GM12891 (cell line): ENCODE measurements around the gene IL11RA.

Experiments
- PAX5 ChIP-seq: IDR thresholded peaks from 2 replicates; pipeline ENCODE4 v1.6.1; 2011; ENCODE audit warnings: low read length, moderate library complexity, mild to moderate bottlenecking; ENCODE audit not compliant: insufficient read depth, severe bottlenecking
- POLR2AphosphoS5 ChIP-seq: IDR thresholded peaks from 2 replicates; pipeline ENCODE4 v1.6.1; 2011; ENCODE audit warnings: low read depth, low read length, control low read depth

- no peak for TF ChIP-seq PAX5
- TF ChIP-seq POLR2AphosphoS5: no peak
Measured at GRCh38 chr9:34650816-34651215, 1.2 kb upstream of the IL11RA start.
